GM12801 (cell line): ENCODE measurements around the gene MYCBPAP.

Experiments
- CTCF ChIP-seq: IDR thresholded peaks from one replicate; pipeline ENCODE4 v1.5.1; 2011; ENCODE audit warnings: control low read depth; ENCODE audit not compliant: insufficient read length; ENCODE audit errors: extremely low read depth

Gene MYCBPAP

GRCh38 chr17:50524838-50525237, 16.6 kb downstream of the MYCBPAP start:
- TF ChIP-seq CTCF = no peak

GRCh38 chr17:50527155-50527762, 19.0 kb downstream of the MYCBPAP start:
- no peak for TF ChIP-seq CTCF

- TF ChIP-seq CTCF = no peak
These were observed 19.8 kb downstream of the MYCBPAP start for GRCh38 chr17:50527949-50528474.

DNA sequence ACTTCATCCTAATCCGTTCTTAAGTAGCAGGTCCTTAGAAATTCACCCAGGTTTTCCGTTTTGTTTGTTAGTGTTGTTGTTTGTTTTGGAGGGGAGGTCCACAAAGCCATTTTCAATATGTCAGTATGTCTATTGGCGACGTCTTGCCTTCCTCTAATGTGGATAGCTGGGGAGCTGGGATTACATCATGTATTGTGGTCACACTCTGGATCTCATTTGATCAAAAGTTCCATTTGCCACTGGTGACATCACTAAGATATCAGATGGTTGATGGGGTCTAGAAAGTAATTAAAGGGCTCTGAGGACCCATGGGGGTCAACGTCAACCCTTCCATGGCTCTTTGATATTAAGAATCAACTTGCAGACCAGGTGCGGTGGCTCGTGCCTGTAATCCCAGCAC, 21.6 kb downstream of the MYCBPAP start:
- no peak for TF ChIP-seq CTCF

GRCh38 chr17:50531428-50532025, 23.3 kb downstream of the MYCBPAP start:
- no peak for TF ChIP-seq CTCF

DNA sequence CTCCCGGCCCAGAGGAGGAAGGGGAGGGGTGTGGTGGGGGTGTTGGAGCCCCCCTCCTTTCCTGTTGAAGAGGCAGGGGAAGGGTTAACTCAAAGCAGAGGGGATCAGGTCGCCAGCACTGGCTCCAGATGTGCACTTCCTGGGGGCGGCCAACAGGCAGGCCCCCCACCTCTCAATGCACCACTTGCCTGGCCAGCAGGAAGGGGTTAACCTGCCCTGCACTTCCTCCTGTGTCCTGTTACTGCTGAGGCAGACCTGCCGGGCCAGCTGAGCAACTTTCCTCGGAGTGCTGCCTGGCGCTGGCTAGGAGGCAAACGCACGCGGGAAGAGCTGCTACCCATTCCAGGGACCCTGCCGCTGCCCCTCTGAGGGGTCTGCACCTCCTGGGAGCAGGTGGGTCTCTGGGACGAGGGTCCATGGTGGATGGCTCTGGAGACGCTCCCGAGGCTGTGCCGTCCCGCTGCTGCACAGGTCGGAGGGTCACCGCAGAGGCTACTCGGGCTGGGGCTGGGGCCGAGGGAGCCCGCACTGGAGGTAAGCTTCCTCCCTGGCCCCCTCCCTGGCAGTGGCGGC, 24.3 kb downstream of the MYCBPAP start, which contains the start of gene EPN3:
Gene EPN3, plus strand, starts transcription at position 284 of the 573 bp plus-strand sequence. CDS start 3,822 bp downstream, outside the sequence.
- TF ChIP-seq CTCF = no peak

- TF ChIP-seq CTCF = no peak
These were observed 24.9 kb downstream of the MYCBPAP start for GRCh38 chr17:50533185-50533584.
